ENCODE data around the gene VAV2. TPM values are rescaled to one million over a fixed set of nuclear protein-coding genes. Genes with fewer than 3 reads are reported as not detected.

VAV2 gene
- total and polyA plus RNA-seq, 11 donors, result 3.3 to 9.9 (median 5.3) TPM

DNA sequence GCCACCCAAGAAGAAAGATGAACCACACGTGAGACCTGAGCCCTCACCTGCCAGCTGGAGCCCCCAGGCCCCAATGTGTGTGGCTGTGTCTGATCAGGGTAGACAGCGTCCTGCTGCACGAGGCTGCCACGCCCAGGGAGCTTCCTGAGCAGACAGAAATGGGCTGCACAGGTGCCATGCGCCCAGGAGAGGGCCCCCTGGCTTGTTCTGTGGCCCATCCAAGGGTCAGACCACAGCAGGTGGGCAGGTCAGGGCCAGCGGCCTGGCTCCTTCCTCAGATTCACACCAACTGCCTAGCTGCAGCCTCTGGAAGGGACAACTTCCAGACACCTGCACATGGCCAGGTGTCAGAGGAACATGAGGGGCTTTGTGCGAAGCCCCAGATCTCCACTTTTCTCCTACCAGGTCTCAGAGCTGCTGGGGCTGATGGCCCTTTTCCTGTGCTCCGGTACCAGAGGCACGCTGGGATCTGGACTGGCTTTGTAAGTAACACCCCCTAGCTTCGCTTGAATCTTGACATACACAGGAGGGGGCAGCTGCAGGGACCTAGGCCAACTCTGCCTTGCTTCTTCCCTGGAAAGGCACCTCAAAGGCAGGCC, 264.7 kb downstream of the VAV2 start:
- intact Hi-C loops (cut with DNase I), result loop anchor here in 8 of 10 donors (2.0 to 10.0 kb wide), 7 partner anchors 135 to 543 kb away; partner anchors contain the start of gene ADAMTSL2 (in 2 of the 8)
- Histone ChIP-seq H3K36me3 (no peaks in the 10 kb centered on the region), H3K4me3 (no peak overlapping the region), H3K27me3 (peaks cover 0 to 16% (median 4%) of the 10 kb centered on the region in 9 donors), H3K9me3 (peaks cover 0 to 4% (median 0%) of the 10 kb centered on the region in 12 donors), H3K4me1 (no peaks in the 10 kb centered on the region), H3K27ac (no peak overlapping the region)
- ATAC-seq (no peak), DNase-seq (peak in 2 of 5 donors; percentile 5 to 58)
- 44 to 67% (median 60%) methylated on average over 5 to 10 of the region's 10 CpGs for WGBS, 4 donors
- no peak for TF ChIP-seq POLR2A (IDR thresholded peaks at IDR 0.05)
- no peak for TF ChIP-seq CTCF (IDR thresholded peaks at IDR 0.05)

DNA sequence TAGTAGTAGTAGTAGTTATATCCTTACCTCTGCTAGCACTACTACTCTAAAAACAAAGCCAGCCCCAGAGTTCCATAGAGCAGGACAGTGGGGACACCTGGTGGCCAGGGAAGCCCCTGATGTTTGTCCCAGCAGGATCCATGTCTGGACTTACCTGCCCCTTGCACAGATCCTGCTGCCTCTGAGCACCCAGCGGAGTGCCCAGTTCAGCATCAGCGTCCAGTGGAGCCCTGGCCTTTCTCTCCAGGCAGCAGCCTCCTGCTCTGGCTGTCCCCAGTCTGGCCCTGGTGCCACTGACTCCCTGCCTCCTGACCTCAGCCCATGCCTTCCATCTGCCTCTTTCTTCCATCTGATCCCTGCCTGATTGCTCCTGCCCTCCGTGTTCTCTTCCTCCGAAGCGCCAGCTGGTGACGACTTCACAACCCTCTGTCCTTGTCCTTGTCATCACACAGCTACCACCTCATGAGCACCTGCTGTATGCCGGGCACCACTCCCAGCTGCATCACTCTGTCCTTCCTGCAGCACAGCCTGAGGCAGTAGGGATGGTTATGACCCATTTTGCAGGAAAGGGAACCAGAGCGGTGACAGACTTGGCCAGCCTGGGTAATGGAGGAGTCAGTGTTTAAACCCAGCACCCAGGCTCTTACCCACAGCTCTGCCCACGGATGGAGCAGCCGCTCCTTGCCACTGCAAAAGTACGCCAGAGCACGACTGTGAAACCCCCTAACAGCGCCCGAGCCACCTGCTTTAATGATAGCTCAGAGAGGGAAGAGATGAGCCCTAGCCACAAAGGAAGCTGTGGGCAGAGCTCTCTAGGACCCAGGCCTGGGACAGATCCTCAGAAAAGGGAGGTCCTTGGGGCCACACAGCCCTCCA, 265.5 kb downstream of the VAV2 start:
- Histone ChIP-seq H3K36me3 (no peaks in the 10 kb centered on the region), H3K4me3 (no peak overlapping the region), H3K9me3 (peaks cover 0 to 4% (median 0%) of the 10 kb centered on the region in 12 donors), H3K27me3 (peaks cover 0 to 20% (median 4%) of the 10 kb centered on the region in 9 donors), H3K4me1 (no peaks in the 10 kb centered on the region), H3K27ac (no peak overlapping the region)
- peak; percentile 44 to 86 (median 76) for ATAC-seq
- DNase-seq, result peak; percentile 49 to 76 (median 56)
- intact Hi-C loops (cut with DNase I), result loop anchor here in 9 of 10 donors (1.0 to 10.0 kb wide), 8 partner anchors 134 to 542 kb away; partner anchors contain the start of gene ADAMTSL2 (in 2 of the 9)
- TF ChIP-seq CTCF (IDR thresholded peaks at IDR 0.05) (peak; percentile 49 to 74 (median 64)), POLR2A (IDR thresholded peaks at IDR 0.05) (no peak)
- 63 to 74% (median 65%) methylated on average over 13 to 14 of the region's 14 CpGs for WGBS, 4 donors

DNA sequence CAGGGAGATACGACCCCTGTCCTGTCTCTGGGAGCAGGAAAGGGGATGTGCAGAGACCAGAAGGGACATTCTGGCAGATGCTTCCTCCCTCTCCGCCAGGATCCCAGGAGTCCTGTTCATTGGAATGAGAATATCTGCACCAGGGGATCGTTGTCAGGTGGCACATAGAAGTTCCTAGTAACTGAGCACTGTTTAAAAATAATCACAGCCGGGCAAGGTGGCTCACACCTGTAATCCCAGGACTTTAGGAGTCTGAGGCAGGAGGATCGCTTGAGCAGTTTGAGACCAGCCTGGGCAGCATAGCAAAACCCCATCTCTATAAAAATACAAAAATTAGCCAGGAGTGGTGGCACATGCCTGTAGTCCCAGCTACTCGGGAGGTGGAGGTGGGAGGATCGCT, 266.2 kb downstream of the VAV2 start:
- WGBS, 4 donors, result 68 to 75% (median 72%) methylated on average over 6 to 7 of the region's 7 CpGs
- TF ChIP-seq POLR2A (IDR thresholded peaks at IDR 0.05) (no peak), CTCF (IDR thresholded peaks at IDR 0.05) (no peak)
- no peaks in the 10 kb centered on the region for H3K4me1 ChIP-seq
- H3K27ac ChIP-seq, result no peak overlapping the region
- H3K9me3 ChIP-seq, result peaks cover 0 to 4% (median 0%) of the 10 kb centered on the region in 12 donors
- intact Hi-C loops (cut with DNase I), result loop anchor here in 9 of 10 donors (1.0 to 10.0 kb wide), 9 partner anchors 134 to 541 kb away; partner anchors contain the start of gene ADAMTSL2 (in 2 of the 9)
- peaks cover 0 to 24% (median 4%) of the 10 kb centered on the region in 9 donors for H3K27me3 ChIP-seq
- no peak for DNase-seq
- no peaks in the 10 kb centered on the region for H3K36me3 ChIP-seq
- H3K4me3 ChIP-seq, result no peak overlapping the region
- ATAC-seq, result no peak

All from heart left ventricle (tissue), 16 donors.